ENCODE measurements around the gene CNNM4.

- peak; percentile 92 for TF ChIP-seq CTCF (conservative IDR thresholded peaks at IDR 0.05)
- TF ChIP-seq ZFX (IDR thresholded peaks at IDR 0.05), result peak; percentile 95
These were observed 97.1 kb downstream of the CNNM4 start, which contains the start of gene ANKRD39 for GRCh38 chr2:96857667-96858372.
